Bone marrow (tissue), 2 donors: ENCODE measurements around the gene PUS10.
"Not testable (repeated sequence)": the region's sequence is repeated elsewhere in the genome, so short reads cannot be mapped to it uniquely, and the experiment has no call there.

Experiments used
- DNase-seq, 2 donors: peaks; one replicate each; lab custom pipeline; 2025; lab: John Stamatoyannopoulos, UW

Gene PUS10

DNA sequence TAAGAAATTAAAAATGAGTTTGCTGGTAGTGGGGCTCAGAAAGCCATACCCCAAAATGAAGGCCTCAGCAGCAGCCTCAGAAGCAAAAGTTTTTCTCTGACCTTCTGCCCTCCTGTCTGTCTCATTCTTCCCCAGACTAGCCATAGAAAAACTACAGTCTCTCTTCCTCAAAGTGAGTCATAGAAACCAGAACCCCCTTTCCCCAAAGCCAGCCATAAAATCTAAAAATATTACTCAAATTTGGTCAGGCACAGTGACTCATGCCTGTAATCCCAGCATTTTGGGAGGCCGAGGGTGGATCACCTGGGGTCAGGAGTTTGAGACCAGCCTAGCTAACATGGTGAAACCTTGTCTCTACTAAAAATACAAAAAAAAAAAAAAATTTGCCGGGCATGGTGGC lies 5.8 kb downstream of the PUS10 start:
- peak in 1 of 2 donors; percentile 76 for DNase-seq

DNA sequence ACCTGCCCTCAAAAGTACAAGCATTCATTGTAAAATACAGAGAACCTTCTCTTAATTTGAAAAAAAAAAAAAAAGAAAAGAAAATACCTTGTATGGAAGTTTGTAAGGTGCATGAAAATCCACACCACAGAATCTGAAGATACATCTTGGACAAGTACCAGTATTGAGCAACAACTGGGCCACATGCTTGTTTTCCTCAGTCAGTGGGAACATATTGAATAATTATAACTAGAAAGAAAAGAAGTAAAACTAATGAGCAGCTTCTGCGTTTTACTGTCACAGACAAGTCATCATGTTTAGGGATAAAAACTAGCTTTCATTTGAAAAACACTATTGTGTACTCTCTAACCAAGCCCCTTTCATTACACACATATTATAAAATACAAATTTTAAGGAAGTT lies 6.4 kb downstream of the PUS10 start:
- no peak for DNase-seq

DNA sequence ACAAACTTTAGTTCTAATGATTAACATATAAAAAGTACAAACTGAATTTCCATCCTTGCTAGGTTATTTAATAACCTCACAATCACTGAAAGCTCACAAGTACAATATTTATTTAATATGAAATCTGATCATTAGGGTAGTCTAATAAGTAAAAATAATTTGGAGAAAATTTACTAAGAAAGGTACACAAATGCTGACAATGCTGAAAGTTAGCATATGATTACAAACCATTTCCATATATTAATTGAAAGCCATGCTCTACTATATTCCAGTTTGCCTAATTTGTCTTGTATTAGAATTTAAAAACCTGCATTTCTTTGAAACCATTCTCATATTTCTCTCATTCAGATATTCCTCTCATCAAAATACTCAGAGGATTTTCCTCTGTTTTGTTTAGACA lies 8.7 kb downstream of the PUS10 start:
- no peak for DNase-seq

GRCh38 chr2:61006486-61007105 lies 11.5 kb downstream of the PUS10 start:
- DNase-seq, result no peak

- DNase-seq, result no peak
Observed at GRCh38 chr2:61005736-61006135, 12.3 kb downstream of the PUS10 start.

- peak in 1 of 2 donors; percentile 66 for DNase-seq
Observed at GRCh38 chr2:60998628-60999545, 19.2 kb downstream of the PUS10 start.

GRCh38 chr2:60994131-60994530 lies 23.9 kb downstream of the PUS10 start:
- no peak for DNase-seq

GRCh38 chr2:60992985-60993392 lies 25.1 kb downstream of the PUS10 start:
- DNase-seq, result peak in 1 of 2 donors; percentile 70

DNA sequence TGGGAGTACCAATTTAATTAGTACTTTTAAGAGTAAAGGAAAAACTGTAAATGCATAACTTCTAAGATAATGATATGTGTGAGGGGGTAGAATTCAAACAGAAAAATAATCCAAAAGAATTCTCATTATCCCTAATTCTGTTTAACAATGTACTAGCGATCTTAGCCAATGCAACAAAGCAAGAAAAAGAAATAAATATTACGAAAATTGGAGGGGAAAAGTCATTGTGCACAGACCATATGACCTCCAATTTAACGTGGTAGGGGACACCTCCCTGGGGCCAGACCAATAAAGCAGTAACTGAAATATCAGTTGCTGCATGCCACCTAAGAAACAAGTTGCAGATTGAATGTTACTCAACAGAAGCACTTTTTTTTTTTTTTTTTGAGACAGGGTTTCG lies 26.4 kb downstream of the PUS10 start:
- DNase-seq, result no peak

- DNase-seq, result no peak
Observed at GRCh38 chr2:60989259-60989658, 28.8 kb downstream of the PUS10 start.

GRCh38 chr2:60987656-60988055 lies 30.4 kb downstream of the PUS10 start:
- not testable (repeated sequence) for DNase-seq

DNA sequence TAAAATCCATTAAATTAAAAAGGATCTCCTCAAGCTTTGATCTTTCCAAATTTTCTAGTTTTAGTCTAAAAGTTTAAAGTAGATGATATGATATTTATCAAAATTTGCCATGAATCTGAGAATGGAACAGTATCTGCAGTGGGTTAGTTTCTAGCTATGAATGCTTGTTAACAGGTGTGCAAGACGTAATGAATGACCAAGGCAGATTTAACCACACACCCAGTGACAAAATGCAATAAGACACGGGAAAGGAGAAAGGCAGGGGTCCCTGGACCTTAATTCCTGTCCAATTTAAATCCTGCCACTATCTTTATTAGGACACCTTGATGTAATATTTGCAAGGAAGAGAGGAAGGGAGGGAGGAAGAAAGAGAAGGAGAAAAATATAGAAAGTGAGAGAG lies 31.0 kb downstream of the PUS10 start:
- no peak for DNase-seq

- DNase-seq, result peak in 1 of 2 donors; percentile 66
Observed at GRCh38 chr2:60984720-60985119, 33.3 kb downstream of the PUS10 start.

GRCh38 chr2:60982066-60982465 lies 36.0 kb downstream of the PUS10 start:
- DNase-seq, result not testable (repeated sequence)

DNA sequence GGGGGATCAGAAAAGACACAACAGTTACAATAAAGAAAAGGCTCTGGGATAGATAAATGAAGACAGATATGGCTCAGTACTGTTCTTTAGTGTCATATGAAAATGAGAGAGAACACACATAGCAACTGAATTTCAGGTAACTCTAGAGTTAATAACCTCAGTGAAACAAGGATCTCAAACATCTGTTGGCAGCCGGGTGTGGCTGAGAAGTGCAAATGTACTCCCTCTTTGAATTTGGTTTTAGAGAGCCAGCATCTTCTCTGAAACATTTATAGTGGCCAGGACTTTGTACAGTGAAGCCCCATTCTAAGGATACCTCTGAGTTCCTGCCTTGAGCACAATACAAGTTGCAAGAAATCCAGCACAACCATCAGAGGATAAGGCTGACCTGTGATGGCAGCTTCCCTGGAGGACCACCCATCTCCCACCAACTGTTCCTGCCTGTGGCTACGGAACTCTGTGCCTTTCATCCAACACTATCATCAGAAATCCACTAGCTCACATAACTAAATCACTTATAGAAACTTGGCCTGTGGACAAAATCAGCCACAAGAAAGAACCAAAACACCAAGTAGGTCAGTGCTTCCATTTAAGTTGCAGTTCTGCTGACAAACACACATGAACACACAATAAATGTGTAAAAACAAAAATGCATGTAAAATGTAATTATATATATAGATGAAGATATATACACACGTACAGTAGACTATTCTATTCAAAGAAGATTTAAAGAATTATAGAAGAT lies 37.8 kb downstream of the PUS10 start:
- no peak for DNase-seq

DNA sequence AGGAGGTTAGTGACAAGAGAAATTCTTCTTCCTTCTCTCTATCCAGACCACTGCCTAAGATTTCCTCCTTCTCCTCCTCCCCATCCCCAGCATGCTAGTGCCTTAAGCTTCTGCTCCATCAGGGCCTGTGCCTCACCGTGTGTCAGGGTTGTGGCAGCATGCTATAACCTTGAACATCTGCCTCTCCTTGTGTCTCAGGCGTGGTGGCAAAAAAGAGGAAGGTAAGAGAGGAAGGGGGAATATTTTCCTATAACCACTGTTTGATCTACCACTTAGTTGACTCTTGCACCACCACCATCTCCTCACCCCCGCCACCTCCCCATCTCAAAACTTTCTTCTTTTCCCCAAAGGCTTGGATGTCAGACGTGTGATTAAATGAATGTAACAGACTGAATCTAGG lies 38.8 kb downstream of the PUS10 start:
- no peak for DNase-seq

DNA sequence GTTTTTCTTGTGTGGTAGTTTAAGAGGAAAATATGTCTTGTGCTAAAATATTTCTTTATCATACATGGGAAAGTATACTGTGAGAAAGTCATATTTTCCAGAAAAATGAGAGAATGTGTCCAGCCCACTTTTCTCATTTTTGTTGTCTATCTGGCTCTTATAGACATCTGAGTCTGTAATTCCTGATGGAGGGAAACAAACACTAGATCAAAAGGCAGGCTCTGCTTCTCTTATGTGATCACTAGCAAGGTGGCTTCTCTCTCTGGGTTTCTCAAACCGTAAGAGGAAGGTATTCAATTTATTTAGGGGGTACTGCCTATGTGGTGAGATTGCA lies 40.5 kb downstream of the PUS10 start:
- DNase-seq, result no peak

DNA sequence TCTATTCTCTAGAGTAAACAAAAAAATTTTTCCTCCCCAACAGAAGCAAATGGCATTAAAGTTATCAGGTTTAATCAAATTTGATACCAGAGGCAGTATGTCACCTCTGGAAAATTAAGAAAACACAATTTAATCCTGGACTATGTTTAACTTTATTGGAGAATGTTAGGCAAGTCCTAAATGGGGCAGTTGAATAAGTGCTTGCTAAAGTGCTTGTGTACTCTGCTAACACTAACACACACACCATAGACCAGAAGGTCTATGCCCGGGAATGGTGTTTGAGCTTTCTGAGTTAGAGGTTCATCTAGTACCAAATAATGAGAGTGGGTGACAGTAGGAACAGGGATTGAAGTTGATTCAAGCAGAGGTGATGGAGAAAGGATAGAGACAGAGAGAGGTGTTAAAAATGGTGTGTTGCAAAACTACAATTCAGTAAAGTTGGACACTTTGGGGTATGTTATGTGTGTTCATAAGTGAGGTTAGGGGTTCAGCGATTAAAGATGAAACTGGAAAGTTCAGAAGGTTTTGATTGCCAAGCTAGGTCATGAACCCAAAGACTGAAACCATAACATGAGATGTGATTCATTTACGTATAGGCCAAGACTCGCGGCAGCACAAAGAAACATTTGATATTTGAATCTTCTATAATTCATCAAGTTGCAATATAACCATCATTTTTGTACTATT lies 41.0 kb downstream of the PUS10 start:
- DNase-seq, result no peak

- DNase-seq, result no peak
Observed at GRCh38 chr2:60976256-60976850, 41.7 kb downstream of the PUS10 start.

DNA sequence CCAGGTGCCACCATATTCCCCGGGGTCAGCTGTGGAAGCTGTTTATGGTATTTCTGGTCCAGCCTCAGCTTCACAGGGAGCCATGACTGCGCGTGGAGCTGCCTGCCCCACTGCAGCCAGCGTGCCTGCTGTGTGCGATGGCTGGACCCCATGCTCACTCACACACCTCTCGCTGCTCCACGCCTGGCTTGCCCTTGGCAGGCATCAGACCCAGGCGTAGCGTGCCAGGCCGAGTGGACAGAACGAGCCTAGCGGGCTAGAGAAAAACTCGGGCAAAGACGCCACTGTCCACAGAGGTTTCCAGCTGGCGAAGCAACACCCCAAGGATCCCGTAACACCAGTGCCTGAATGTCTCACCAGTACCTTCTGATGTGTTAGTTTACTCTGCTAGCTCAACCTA lies 43.4 kb downstream of the PUS10 start:
- DNase-seq, result no peak

DNA sequence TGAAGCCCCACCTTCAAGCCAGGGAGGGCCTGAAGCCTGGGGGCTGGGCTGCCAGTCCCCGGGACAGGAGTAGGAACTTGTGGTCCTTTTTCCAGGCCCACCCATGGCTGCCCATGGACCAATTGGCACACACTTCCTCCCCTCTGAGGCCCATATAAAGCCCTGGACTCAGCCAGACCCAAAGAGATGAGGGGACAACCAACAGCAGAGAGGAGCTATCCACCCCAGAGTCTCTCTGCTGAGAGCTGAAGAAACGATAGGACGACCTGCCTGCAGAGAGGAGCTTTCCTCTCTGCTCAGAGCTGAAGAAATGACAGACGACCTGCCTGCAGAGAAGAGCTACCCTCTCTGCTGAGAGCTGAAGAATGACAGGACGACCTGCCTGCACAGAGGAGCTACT lies 44.4 kb downstream of the PUS10 start:
- no peak for DNase-seq
